HG02840 (cell line): ENCODE measurements around the gene CUL9.

ENCODE experiments used
- ATAC-seq: cut with Tn5 transposase; IDR thresholded peaks from one replicate; pipeline ENCODE4 v1.9.1; 2021; ENCODE audit warnings: mild to moderate bottlenecking, moderate library complexity, moderate number of reproducible peaks; ENCODE audit not compliant: unreplicated experiment, low FRiP score

Gene CUL9

GRCh38 chr6:43222418-43223059 lies 40.5 kb downstream of the CUL9 start:
- ATAC-seq, result no peak

GRCh38 chr6:43223175-43223574 lies 41.2 kb downstream of the CUL9 start:
- no peak for ATAC-seq

GRCh38 chr6:43226192-43226851 lies 44.3 kb downstream of the CUL9 start:
- ATAC-seq, result no peak

- peak; percentile 71 for ATAC-seq
Measured at GRCh38 chr6:43228951-43229802, 47.2 kb downstream of the CUL9 start, which contains the start of gene DNPH1. Gene DNPH1, minus strand, starts transcription at chr6:43229481. Its CDS starts 25 bp downstream, at chr6:43229456.

GRCh38 chr6:43229803-43230620 lies 48.0 kb downstream of the CUL9 start:
- no peak for ATAC-seq

GRCh38 chr6:43231053-43231452 lies 49.1 kb downstream of the CUL9 start:
- no peak for ATAC-seq

GRCh38 chr6:43231735-43232450 lies 49.9 kb downstream of the CUL9 start:
- no peak for ATAC-seq

- ATAC-seq, result no peak
Measured at GRCh38 chr6:43235841-43236240, 53.8 kb downstream of the CUL9 start.

GRCh38 chr6:43239054-43239453 lies 57.1 kb downstream of the CUL9 start:
- ATAC-seq, result no peak

- ATAC-seq, result no peak
Measured at GRCh38 chr6:43240950-43241349, 59.0 kb downstream of the CUL9 start.

GRCh38 chr6:43241446-43241845 lies 59.5 kb downstream of the CUL9 start:
- no peak for ATAC-seq

- no peak for ATAC-seq
Measured at GRCh38 chr6:43242908-43243663, 61.1 kb downstream of the CUL9 start, which contains the start of gene TTBK1. Gene TTBK1, plus strand, starts transcription at chr6:43243481. Its CDS starts 3,180 bp downstream, at chr6:43246661.

GRCh38 chr6:43243664-43244321 lies 61.8 kb downstream of the CUL9 start:
- ATAC-seq, result no peak

GRCh38 chr6:43246301-43247113 lies 64.5 kb downstream of the CUL9 start:
- ATAC-seq, result peak; percentile 42

GRCh38 chr6:43247114-43247999 lies 65.4 kb downstream of the CUL9 start:
- peak; percentile 81 for ATAC-seq

- no peak for ATAC-seq
Measured at GRCh38 chr6:43248101-43248500, 66.1 kb downstream of the CUL9 start.

- no peak for ATAC-seq
Measured at GRCh38 chr6:43248791-43249190, 66.8 kb downstream of the CUL9 start.
